ENCODE data around the gene CD300LF.

Gene CD300LF

GRCh38 chr17:74729368-74729767 lies 16.6 kb upstream of the CD300LF start:
- Histone ChIP-seq H3K9ac (no peak overlapping the region), H3K27ac (no peak overlapping the region), H2AFZ (ENCODE audit: low read depth) (no peak overlapping the region), H4K20me1 (ENCODE audit: insufficient read depth) (no peaks in the 10 kb centered on the region), H3K36me3 (ENCODE audit: insufficient read depth) (no peaks in the 10 kb centered on the region), H3K79me2 (ENCODE audit: insufficient read depth, low read depth) (no peaks in the 10 kb centered on the region), H3K4me3 (IDR thresholded peaks at IDR 0.05; ENCODE audit: insufficient read depth, low read depth, low read length) (no peak overlapping the region), H3K27me3 (ENCODE audit: insufficient read depth, low read depth) (no peaks in the 10 kb centered on the region; the same call in 1 of the 2 replicates), H3K4me1 (ENCODE audit: low read depth, poor library complexity, severe bottlenecking) (peaks cover 2% of the 10 kb centered on the region), H3K4me2 (no peak overlapping the region)
- TF ChIP-seq CTCF (conservative IDR thresholded peaks at IDR 0.05; ENCODE audit: low read depth, low read length): no peak

- no peaks in the 10 kb centered on the region for H3K79me2 ChIP-seq (ENCODE audit: insufficient read depth, low read depth)
- H3K36me3 ChIP-seq (ENCODE audit: insufficient read depth): no peaks in the 10 kb centered on the region
- no peak overlapping the region for H3K4me2 ChIP-seq
- peaks cover 9% of the 10 kb centered on the region for H3K4me1 ChIP-seq (ENCODE audit: low read depth, poor library complexity, severe bottlenecking)
- no peak for TF ChIP-seq CTCF (conservative IDR thresholded peaks at IDR 0.05; ENCODE audit: low read depth, low read length)
- no peak overlapping the region for H3K27ac ChIP-seq
- H2AFZ ChIP-seq (ENCODE audit: low read depth): no peak overlapping the region
- no peak overlapping the region for H3K4me3 ChIP-seq (IDR thresholded peaks at IDR 0.05; ENCODE audit: insufficient read depth, low read depth, low read length)
- H3K9ac ChIP-seq: no peak overlapping the region
- H3K27me3 ChIP-seq (ENCODE audit: insufficient read depth, low read depth): no peaks in the 10 kb centered on the region
- H4K20me1 ChIP-seq (ENCODE audit: insufficient read depth): no peaks in the 10 kb centered on the region
Measured at GRCh38 chr17:74728702-74729075, 16.0 kb upstream of the CD300LF start.

GRCh38 chr17:74728033-74728701 lies 15.4 kb upstream of the CD300LF start:
- Histone ChIP-seq H3K4me1 (ENCODE audit: low read depth, poor library complexity, severe bottlenecking) (peaks cover 14% of the 10 kb centered on the region), H3K27ac (no peak overlapping the region), H3K4me3 (IDR thresholded peaks at IDR 0.05; ENCODE audit: insufficient read depth, low read depth, low read length) (no peak overlapping the region), H3K79me2 (ENCODE audit: insufficient read depth, low read depth) (no peaks in the 10 kb centered on the region), H2AFZ (ENCODE audit: low read depth) (no peak overlapping the region), H4K20me1 (ENCODE audit: insufficient read depth) (no peaks in the 10 kb centered on the region), H3K27me3 (ENCODE audit: insufficient read depth, low read depth) (no peaks in the 10 kb centered on the region), H3K9ac (no peak overlapping the region), H3K4me2 (no peak overlapping the region), H3K36me3 (ENCODE audit: insufficient read depth) (no peaks in the 10 kb centered on the region)
- TF ChIP-seq CTCF (conservative IDR thresholded peaks at IDR 0.05; ENCODE audit: low read depth, low read length): no peak

GRCh38 chr17:74725111-74725510 lies 12.4 kb upstream of the CD300LF start:
- Histone ChIP-seq H3K27ac (no peak overlapping the region), H3K27me3 (ENCODE audit: insufficient read depth, low read depth) (no peaks in the 10 kb centered on the region), H3K4me3 (IDR thresholded peaks at IDR 0.05; ENCODE audit: insufficient read depth, low read depth, low read length) (no peak overlapping the region), H3K9ac (no peak overlapping the region), H4K20me1 (ENCODE audit: insufficient read depth) (no peaks in the 10 kb centered on the region), H2AFZ (ENCODE audit: low read depth) (no peak overlapping the region), H3K79me2 (ENCODE audit: insufficient read depth, low read depth) (no peaks in the 10 kb centered on the region), H3K4me2 (no peak overlapping the region), H3K4me1 (ENCODE audit: low read depth, poor library complexity, severe bottlenecking) (peaks cover 30% of the 10 kb centered on the region), H3K36me3 (ENCODE audit: insufficient read depth) (no peaks in the 10 kb centered on the region)
- no peak for TF ChIP-seq CTCF (conservative IDR thresholded peaks at IDR 0.05; ENCODE audit: low read depth, low read length)
